H9 (cell line): ENCODE data around the gene SLC2A11. TPM values are rescaled to one million over a fixed set of nuclear protein-coding genes. Genes with fewer than 3 reads are reported as not detected.

ENCODE experiments used
- DNase-seq: peaks from one replicate; pipeline ENCODE4 v3.0.0-alpha.2; 2017
- H2AFZ ChIP-seq: one replicate; pipeline ENCODE4 v1.6.1; 2013; ENCODE audit warnings: mild to moderate bottlenecking, low read length, control low read depth, moderate library complexity
- H2AK5ac ChIP-seq: 2 replicates; pipeline ENCODE4 v1.6.1; 2013; ENCODE audit warnings: low read length, control low read depth, mixed read lengths; ENCODE audit not compliant: insufficient read length
- H2BK120ac ChIP-seq: one replicate; pipeline ENCODE4 v1.6.1; 2013; ENCODE audit warnings: low read depth, mild to moderate bottlenecking, low read length, control low read depth, inconsistent platforms; ENCODE audit not compliant: poor library complexity, severe bottlenecking
- H2BK12ac ChIP-seq: 2 replicates; pipeline ENCODE4 v1.6.1; 2013; ENCODE audit warnings: low read length, control low read depth, mixed read lengths, low read depth; ENCODE audit not compliant: insufficient read length
- H2BK15ac ChIP-seq: 2 replicates; pipeline ENCODE4 v1.6.1; 2013; ENCODE audit warnings: low read depth, low read length, control low read depth
- H2BK20ac ChIP-seq: one replicate; pipeline ENCODE4 v1.6.1; 2013; ENCODE audit warnings: low read depth, mild to moderate bottlenecking, low read length, control low read depth, inconsistent platforms; ENCODE audit not compliant: poor library complexity, severe bottlenecking
- H2BK5ac ChIP-seq: 2 replicates; pipeline ENCODE4 v1.6.1; 2013; ENCODE audit warnings: low read length, control low read depth, mixed read lengths; ENCODE audit not compliant: insufficient read length
- H3K14ac ChIP-seq: 2 replicates; pipeline ENCODE4 v1.6.1; 2013; ENCODE audit warnings: low read length, control low read depth; ENCODE audit not compliant: insufficient read depth
- H3K18ac ChIP-seq: 2 replicates; pipeline ENCODE4 v1.6.1; 2013; ENCODE audit warnings: low read depth, mild to moderate bottlenecking, mixed read lengths, low read length, control low read depth; ENCODE audit not compliant: insufficient read length
- H3K23ac ChIP-seq: 2 replicates; pipeline ENCODE4 v1.6.1; 2013; ENCODE audit warnings: low read length, control low read depth, mixed read lengths, low read depth; ENCODE audit not compliant: insufficient read length
- H3K23me2 ChIP-seq: 2 replicates; pipeline ENCODE4 v1.6.1; 2013; ENCODE audit warnings: low read depth, mild to moderate bottlenecking, mixed read lengths, low read length, control low read depth; ENCODE audit not compliant: insufficient read length, poor library complexity, severe bottlenecking
- H3K27ac ChIP-seq: 2 replicates; pipeline ENCODE4 v1.5.1; 2013; ENCODE audit warnings: low read length, control low read depth, mixed read lengths, low read depth; ENCODE audit not compliant: insufficient read length
- H3K27me3 ChIP-seq: 2 replicates; pipeline ENCODE4 v1.6.1; 2013; ENCODE audit warnings: low read length, control low read depth, inconsistent platforms; ENCODE audit not compliant: insufficient read depth
- H3K4ac ChIP-seq: 2 replicates; pipeline ENCODE4 v1.6.1; 2013; ENCODE audit warnings: low read depth, mild to moderate bottlenecking, control low read depth, inconsistent platforms, low read length, moderate library complexity
- H3K4me1 ChIP-seq: 2 replicates; pipeline ENCODE4 v1.6.1; 2013; ENCODE audit warnings: low read length, control low read depth, inconsistent platforms; ENCODE audit not compliant: insufficient read depth
- H3K4me2 ChIP-seq: 2 replicates; pipeline ENCODE4 v1.6.1; 2013; ENCODE audit warnings: low read length, control low read depth, mixed read lengths; ENCODE audit not compliant: insufficient read length, insufficient read depth
- H3K56ac ChIP-seq: 2 replicates; pipeline ENCODE4 v1.6.1; 2013; ENCODE audit warnings: low read depth, mild to moderate bottlenecking, mixed read lengths, low read length, control low read depth; ENCODE audit not compliant: insufficient read length
- H3K79me1 ChIP-seq: 2 replicates; pipeline ENCODE4 v1.6.1; 2013; ENCODE audit warnings: low read depth, mild to moderate bottlenecking, moderate library complexity, low read length, control low read depth, inconsistent platforms; ENCODE audit not compliant: insufficient read depth, poor library complexity, severe bottlenecking
- H3K79me2 ChIP-seq: 2 replicates; pipeline ENCODE4 v1.6.1; 2013; ENCODE audit warnings: low read length, control low read depth, inconsistent platforms; ENCODE audit not compliant: insufficient read depth
- H3K9ac ChIP-seq: 2 replicates; pipeline ENCODE4 v1.6.1; 2013; ENCODE audit warnings: low read length, control low read depth, mixed read lengths; ENCODE audit not compliant: insufficient read length; ENCODE audit errors: extremely low read depth
- H3K9me3 ChIP-seq: one replicate; pipeline ENCODE4 v1.6.1; 2013; ENCODE audit warnings: low read depth, low read length, inconsistent platforms; ENCODE audit not compliant: control insufficient read depth
- H3T11ph ChIP-seq: one replicate; pipeline ENCODE4 v1.6.1; 2013; ENCODE audit warnings: mild to moderate bottlenecking, low read length, control low read depth, inconsistent platforms
- H4K20me1 ChIP-seq: one replicate; pipeline ENCODE4 v1.6.1; 2013; ENCODE audit not compliant: control insufficient read depth, insufficient read length, insufficient read depth
- H4K5ac ChIP-seq: 2 replicates; pipeline ENCODE4 v1.6.1; 2013; ENCODE audit warnings: low read depth, mild to moderate bottlenecking, mixed read lengths, low read length, control low read depth; ENCODE audit not compliant: insufficient read length
- H4K8ac ChIP-seq: replicated peaks from 2 replicates; pipeline ENCODE4 v1.6.1; 2013; ENCODE audit warnings: low read length, control low read depth, mixed read lengths, low read depth; ENCODE audit not compliant: insufficient read length
- H4K91ac ChIP-seq: 2 replicates; pipeline ENCODE4 v1.6.1; 2013; ENCODE audit warnings: low read depth, mild to moderate bottlenecking, moderate library complexity, mixed read lengths, low read length, control low read depth; ENCODE audit not compliant: insufficient read length
- H3K27ac Mint-ChIP-seq, 3 experiments: 2 replicates in 2 of 3; 3 replicates in 1 of 3; pipeline ENCODE4 v1.8.0; 2020 to 2021; ENCODE audit warnings: mixed read lengths in 3 of 3, mild to moderate bottlenecking in 1 of 3, moderate library complexity in 1 of 3
- H3K27me3 Mint-ChIP-seq: 2 replicates; pipeline ENCODE4 v1.8.0; 2021; ENCODE audit warnings: low read depth, mild to moderate bottlenecking, moderate library complexity, mixed read lengths
- H3K36me3 Mint-ChIP-seq, 3 experiments: 2 replicates in 2 of 3; 3 replicates in 1 of 3; pipeline ENCODE4 v1.8.0; 2020 to 2021; ENCODE audit warnings: low read depth in 3 of 3, mixed read lengths in 3 of 3; ENCODE audit not compliant: insufficient read depth in 1 of 3
- H3K4me1 Mint-ChIP-seq, 2 experiments: 2 replicates each; pipeline ENCODE4 v1.8.0; 2020; ENCODE audit warnings: mixed read lengths in 2 of 2
- H3K4me3 Mint-ChIP-seq, 2 experiments: 2 replicates in 1 of 2; 3 replicates in 1 of 2; pipeline ENCODE4 v1.8.0; 2020 to 2021; ENCODE audit warnings: mild to moderate bottlenecking in 2 of 2, mixed read lengths in 2 of 2, moderate library complexity in 1 of 2
- H3K9me3 Mint-ChIP-seq, 2 experiments: 2 replicates in 1 of 2; 3 replicates in 1 of 2; pipeline ENCODE4 v1.8.0; 2020; ENCODE audit warnings: mild to moderate bottlenecking in 2 of 2, mixed read lengths in 2 of 2, moderate library complexity in 1 of 2
- WGBS: extraction: QIAGEN DNeasy Blood & Tissue Kit; methylation state at CpG from one replicate; pipeline ENCODE4 v1.1.7; 2013; ENCODE audit warnings: missing lambda C conversion rate, low lambda C conversion rate, mixed read lengths; ENCODE audit not compliant: insufficient read length; ENCODE audit errors: extremely low coverage; 5-methylcytosine and 5-hydroxymethylcytosine counted together
- total RNA-seq: library from RNA; stranded (reverse); gene quantifications from 2 replicates; pipeline ENCODE4 v1.2.1, GENCODE V29; 2021
- TF ChIP-seq, protein P1 (sequence below): fragments of 200-600 bp; sonication (generic); conservative IDR thresholded peaks from 3 replicates; pipeline ENCODE4 v1.8.0; 2021; ENCODE audit warnings: antibody characterized with exemption, mild to moderate bottlenecking

SLC2A11 gene
- total RNA-seq, 1 experiment from 2014 or later, result 15.0 TPM

- Histone ChIP-seq H3K4me1 (peaks cover 3% of the 10 kb centered on the region; the same call in 1 of the 2 replicates), H4K91ac (no peak overlapping the region), H4K20me1 (no peaks in the 10 kb centered on the region), H2BK12ac (no peak overlapping the region), H3K23ac (no peak overlapping the region), H2BK20ac (no peak overlapping the region), H2BK15ac (no peak overlapping the region), H3K79me2 (no peaks in the 10 kb centered on the region), H3K9me3 (no peaks in the 10 kb centered on the region), H3K56ac (no peak overlapping the region), H3K4ac (no peak overlapping the region), H3K18ac (no peak overlapping the region), H2AK5ac (no peak overlapping the region), H4K8ac (no peak overlapping the region), H2AFZ (no peak overlapping the region), H3K23me2 (peaks cover 8% of the 10 kb centered on the region), H3K79me1 (peaks cover 6% of the 10 kb centered on the region), H3K27me3 (no peaks in the 10 kb centered on the region), H3K14ac (no peak overlapping the region), H3T11ph (no peak overlapping the region), H2BK120ac (no peak overlapping the region), H3K4me2 (no peak overlapping the region), H3K27ac (no peak overlapping the region), H4K5ac (no peak overlapping the region), H2BK5ac (no peak overlapping the region), H3K9ac (no peak overlapping the region)
- no peak for DNase-seq
- H3K4me1 Mint-ChIP-seq, result peaks cover 39 to 44% of the 10 kb centered on the region in 2 experiments
- H3K4me3 Mint-ChIP-seq, result peak overlapping the region in 1 of 2 experiments; percentile 41; a peak in 1 of 5 replicates
- H3K27ac Mint-ChIP-seq, result peak overlapping the region; percentile 12 to 44 (median 20); a peak in 3 of 7 replicates
- H3K27me3 Mint-ChIP-seq, result peaks cover 26% of the 10 kb centered on the region
- TF ChIP-seq, protein P1, sequence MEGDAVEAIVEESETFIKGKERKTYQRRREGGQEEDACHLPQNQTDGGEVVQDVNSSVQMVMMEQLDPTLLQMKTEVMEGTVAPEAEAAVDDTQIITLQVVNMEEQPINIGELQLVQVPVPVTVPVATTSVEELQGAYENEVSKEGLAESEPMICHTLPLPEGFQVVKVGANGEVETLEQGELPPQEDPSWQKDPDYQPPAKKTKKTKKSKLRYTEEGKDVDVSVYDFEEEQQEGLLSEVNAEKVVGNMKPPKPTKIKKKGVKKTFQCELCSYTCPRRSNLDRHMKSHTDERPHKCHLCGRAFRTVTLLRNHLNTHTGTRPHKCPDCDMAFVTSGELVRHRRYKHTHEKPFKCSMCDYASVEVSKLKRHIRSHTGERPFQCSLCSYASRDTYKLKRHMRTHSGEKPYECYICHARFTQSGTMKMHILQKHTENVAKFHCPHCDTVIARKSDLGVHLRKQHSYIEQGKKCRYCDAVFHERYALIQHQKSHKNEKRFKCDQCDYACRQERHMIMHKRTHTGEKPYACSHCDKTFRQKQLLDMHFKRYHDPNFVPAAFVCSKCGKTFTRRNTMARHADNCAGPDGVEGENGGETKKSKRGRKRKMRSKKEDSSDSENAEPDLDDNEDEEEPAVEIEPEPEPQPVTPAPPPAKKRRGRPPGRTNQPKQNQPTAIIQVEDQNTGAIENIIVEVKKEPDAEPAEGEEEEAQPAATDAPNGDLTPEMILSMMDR, result no peak
- peaks cover 21 to 28% of the 10 kb centered on the region in 2 experiments for H3K9me3 Mint-ChIP-seq
- WGBS, result no CpG with 5 or more reads among the region's 3 CpGs
- peaks cover 53 to 61% (median 53%) of the 10 kb centered on the region in 3 experiments for H3K36me3 Mint-ChIP-seq
Measured at GRCh38 chr22:23897320-23897719, 39.6 kb downstream of the SLC2A11 start.
